Ammon's horn (tissue), 1 donor: ENCODE results near the gene DYNC2LI1.

Experiments
- DNase-seq: peaks from one replicate; pipeline ENCODE4 v3.0.0-alpha.2; 2016; ENCODE audit warnings: low spot score

The DYNC2LI1 gene

GRCh38 chr2:43763091-43763490 lies 10.7 kb upstream of the DYNC2LI1 start:
- no peak for DNase-seq

GRCh38 chr2:43764086-43764705 lies 9.6 kb upstream of the DYNC2LI1 start:
- DNase-seq = no peak

GRCh38 chr2:43766006-43766405 lies 7.8 kb upstream of the DYNC2LI1 start:
- DNase-seq = no peak

- DNase-seq = no peak
These were observed 778 bp downstream of the DYNC2LI1 start for GRCh38 chr2:43774617-43775016.

- no peak for DNase-seq
These were observed 2.5 kb downstream of the DYNC2LI1 start for GRCh38 chr2:43776324-43776723.

GRCh38 chr2:43777306-43777926 lies 3.6 kb downstream of the DYNC2LI1 start:
- no peak for DNase-seq

GRCh38 chr2:43778233-43778632 lies 4.4 kb downstream of the DYNC2LI1 start:
- no peak for DNase-seq

GRCh38 chr2:43787895-43788294 lies 14.1 kb downstream of the DYNC2LI1 start:
- no peak for DNase-seq

- no peak for DNase-seq
These were observed 14.8 kb downstream of the DYNC2LI1 start for GRCh38 chr2:43788646-43789045.

GRCh38 chr2:43790147-43790546 lies 16.3 kb downstream of the DYNC2LI1 start:
- no peak for DNase-seq

GRCh38 chr2:43791035-43791765 lies 17.4 kb downstream of the DYNC2LI1 start:
- no peak for DNase-seq

GRCh38 chr2:43792653-43793052 lies 18.8 kb downstream of the DYNC2LI1 start:
- DNase-seq = no peak

GRCh38 chr2:43794956-43795355 lies 21.1 kb downstream of the DYNC2LI1 start:
- no peak for DNase-seq

GRCh38 chr2:43796206-43796605 lies 22.4 kb downstream of the DYNC2LI1 start:
- no peak for DNase-seq

- no peak for DNase-seq
These were observed 24.5 kb downstream of the DYNC2LI1 start for GRCh38 chr2:43798300-43798699.

- DNase-seq = no peak
These were observed 27.1 kb downstream of the DYNC2LI1 start for GRCh38 chr2:43800894-43801293.

GRCh38 chr2:43802135-43802534 lies 28.3 kb downstream of the DYNC2LI1 start:
- no peak for DNase-seq

- DNase-seq = no peak
These were observed 29.3 kb downstream of the DYNC2LI1 start for GRCh38 chr2:43803113-43803512.

- DNase-seq = no peak
These were observed 32.8 kb downstream of the DYNC2LI1 start for GRCh38 chr2:43806719-43807031.

GRCh38 chr2:43810452-43810851 lies 36.6 kb downstream of the DYNC2LI1 start:
- DNase-seq = peak; percentile 2

- no peak for DNase-seq
These were observed 37.0 kb downstream of the DYNC2LI1 start for GRCh38 chr2:43810888-43811287.

- DNase-seq = no peak
These were observed 38.2 kb downstream of the DYNC2LI1 start for GRCh38 chr2:43812006-43812405.

GRCh38 chr2:43812947-43813346 lies 39.1 kb downstream of the DYNC2LI1 start:
- no peak for DNase-seq

GRCh38 chr2:43814711-43815110 lies 40.9 kb downstream of the DYNC2LI1 start:
- DNase-seq = no peak
